Measurements from ENCODE around the gene PTPN22. TPM values are rescaled to one million over a fixed set of nuclear protein-coding genes. Genes with fewer than 3 reads are reported as not detected.
A peak's percentile ranks its signal among the peaks of the same experiment; 100 is the strongest.

The PTPN22 gene
- total and polyA plus RNA-seq, 7 donors = 0.71 to 4.4 (median 1.8) TPM

DNA sequence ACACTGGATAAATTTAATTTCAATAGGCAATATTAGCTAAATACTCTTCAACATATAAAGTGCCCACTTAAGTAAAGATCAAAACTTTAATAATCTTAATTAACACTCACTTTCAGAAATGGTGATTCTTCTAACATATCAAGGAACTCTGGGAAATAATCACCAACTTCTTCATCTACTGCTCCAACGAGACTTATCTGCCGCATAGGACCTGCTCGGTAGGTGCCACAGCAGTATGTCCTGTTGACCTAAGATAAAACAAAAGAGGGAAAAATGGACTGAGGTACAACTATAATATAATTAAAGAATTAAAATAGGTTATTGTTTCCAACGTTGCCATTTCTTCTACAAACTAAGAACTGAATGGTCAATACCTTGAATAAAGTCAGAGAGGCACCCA is 94.0 kb downstream of the PTPN22 start:
- H3K36me3 ChIP-seq = peaks cover 0 to 46% (median 0%) of the 10 kb centered on the region in 4 donors
- WGBS, 2 donors = 84 to 95% methylated on average over 4 of the region's 4 CpGs
- no peak overlapping the region for H3K27ac ChIP-seq
- no peak for DNase-seq
- no peak overlapping the region for H3K4me3 ChIP-seq
- intact Hi-C loops (cut with DNase I) = no loop called here
- H3K27me3 ChIP-seq = no peaks in the 10 kb centered on the region
- H3K9me3 ChIP-seq = no peaks in the 10 kb centered on the region
- no peak for TF ChIP-seq POLR2AphosphoS5 (IDR thresholded peaks at IDR 0.05)
- no peak for TF ChIP-seq EP300 (IDR thresholded peaks at IDR 0.05)
- no peak for TF ChIP-seq CTCF (IDR thresholded peaks at IDR 0.05)
- no peak for TF ChIP-seq POLR2A (IDR thresholded peaks at IDR 0.05)
- peaks cover 0 to 39% (median 25%) of the 10 kb centered on the region in 4 donors for H3K4me1 ChIP-seq

DNA sequence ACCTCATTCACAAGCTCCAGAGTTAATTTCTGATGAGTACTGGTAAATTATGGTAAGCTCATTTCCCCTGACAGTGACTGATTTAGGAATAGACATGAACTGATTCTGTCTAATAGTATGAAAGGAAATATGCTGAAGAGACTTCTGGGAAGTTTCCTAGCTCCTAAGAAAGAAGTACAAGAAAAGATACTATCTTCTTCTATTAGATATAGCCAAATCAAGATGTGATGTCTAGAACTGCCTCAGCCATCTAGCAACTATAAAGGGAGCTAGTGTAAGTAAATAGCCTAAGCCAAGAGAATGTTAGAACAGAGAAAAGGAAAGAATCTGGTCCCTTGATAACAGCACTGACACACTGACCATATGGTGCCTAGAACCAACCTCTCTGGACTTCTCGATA is 101.5 kb downstream of the PTPN22 start:
- Histone ChIP-seq H3K27ac (peak overlapping the region in 2 of 4 donors; percentile 39 to 57), H3K36me3 (peaks cover 0 to 37% (median 0%) of the 10 kb centered on the region in 4 donors), H3K4me3 (no peak overlapping the region), H3K27me3 (no peaks in the 10 kb centered on the region), H3K4me1 (peaks cover 0 to 79% (median 33%) of the 10 kb centered on the region in 4 donors), H3K9me3 (no peaks in the 10 kb centered on the region)
- intact Hi-C loops (cut with DNase I) = no loop called here
- DNase-seq = no peak
- 88 to 90% methylated on average over 1 of the region's 1 CpG for WGBS, 2 donors
- TF ChIP-seq POLR2AphosphoS5 (IDR thresholded peaks at IDR 0.05) (no peak), CTCF (IDR thresholded peaks at IDR 0.05) (no peak), POLR2A (IDR thresholded peaks at IDR 0.05) (no peak), EP300 (IDR thresholded peaks at IDR 0.05) (no peak)

GRCh38 chr1:113769601-113769970 is 101.9 kb downstream of the PTPN22 start:
- Histone ChIP-seq H3K36me3 (peaks cover 0 to 32% (median 0%) of the 10 kb centered on the region in 4 donors), H3K9me3 (no peaks in the 10 kb centered on the region), H3K4me1 (peaks cover 0 to 83% (median 37%) of the 10 kb centered on the region in 4 donors), H3K27ac (peak overlapping the region in 3 of 4 donors; percentile 11 to 57 (median 39)), H3K4me3 (no peak overlapping the region), H3K27me3 (no peaks in the 10 kb centered on the region)
- intact Hi-C loops (cut with DNase I) = no loop called here
- DNase-seq = no peak
- TF ChIP-seq EP300 (IDR thresholded peaks at IDR 0.05) (no peak), POLR2A (IDR thresholded peaks at IDR 0.05) (no peak)

- TF ChIP-seq EP300 (IDR thresholded peaks at IDR 0.05) (no peak), CTCF (IDR thresholded peaks at IDR 0.05) (no peak), POLR2A (IDR thresholded peaks at IDR 0.05) (no peak), POLR2AphosphoS5 (IDR thresholded peaks at IDR 0.05) (no peak)
- no peaks in the 10 kb centered on the region for H3K27me3 ChIP-seq
- 91 to 98% methylated on average over 1 of the region's 1 CpG for WGBS, 2 donors
- H3K4me1 ChIP-seq = peaks cover 0 to 89% (median 37%) of the 10 kb centered on the region in 4 donors
- no peaks in the 10 kb centered on the region for H3K9me3 ChIP-seq
- H3K27ac ChIP-seq = peak overlapping the region in 3 of 4 donors; percentile 11 to 57 (median 39)
- H3K36me3 ChIP-seq = peaks cover 0 to 27% (median 0%) of the 10 kb centered on the region in 4 donors
- DNase-seq = no peak
- intact Hi-C loops (cut with DNase I) = no loop called here
- H3K4me3 ChIP-seq = no peak overlapping the region
Observed at GRCh38 chr1:113768916-113769600, 102.5 kb downstream of the PTPN22 start.

- 83% methylated on average over 2 of the region's 2 CpGs for WGBS, 2 donors
Observed at GRCh38 chr1:113765306-113766230, 105.9 kb downstream of the PTPN22 start.

More at GRCh38 chr1:113765306-113766230, 105.9 kb downstream of the PTPN22 start:
- Histone ChIP-seq H3K36me3 (peaks cover 0 to 17% (median 0%) of the 10 kb centered on the region in 4 donors), H3K27ac (peak overlapping the region in 2 of 4 donors; percentile 46 to 57), H3K4me1 (peaks cover 0 to 75% (median 25%) of the 10 kb centered on the region in 4 donors), H3K4me3 (no peak overlapping the region), H3K9me3 (no peaks in the 10 kb centered on the region), H3K27me3 (no peaks in the 10 kb centered on the region)
- intact Hi-C loops (cut with DNase I) = no loop called here
- DNase-seq = no peak
- TF ChIP-seq POLR2AphosphoS5 (IDR thresholded peaks at IDR 0.05) = no peak
- no peak for TF ChIP-seq POLR2A (IDR thresholded peaks at IDR 0.05)
- no peak for TF ChIP-seq EP300 (IDR thresholded peaks at IDR 0.05)
- no peak for TF ChIP-seq CTCF (IDR thresholded peaks at IDR 0.05)

Data from sigmoid colon (tissue), 7 donors.